Astrocyte of the cerebellum (primary cell): ENCODE measurements around the gene TMEM235.

Source experiments
- DNase-seq: peaks from one replicate; pipeline ENCODE4 v3.0.0-alpha.2; 2011; ENCODE audit warnings: low read depth
- H3K4me3 ChIP-seq: 2 replicates; pipeline ENCODE4 v1.5.1; 2011; ENCODE audit warnings: mild to moderate bottlenecking, low read depth, low read length, moderate library complexity
- in situ Hi-C: cut with HindIII; loops from 2 replicates; pipeline ENCODE4 v1.10.0; 2017; ENCODE audit warnings: low sequenced_read_pairs
- TF ChIP-seq, protein P1 (sequence below): IDR thresholded peaks from 2 replicates; pipeline ENCODE4 v1.5.1; 2012; ENCODE audit warnings: low read length, low read depth, moderate library complexity, mild to moderate bottlenecking; ENCODE audit errors: missing control alignments

TMEM235 gene

GRCh38 chr17:78255953-78256706, 24.7 kb downstream of the TMEM235 start:
- TF ChIP-seq, protein P1, sequence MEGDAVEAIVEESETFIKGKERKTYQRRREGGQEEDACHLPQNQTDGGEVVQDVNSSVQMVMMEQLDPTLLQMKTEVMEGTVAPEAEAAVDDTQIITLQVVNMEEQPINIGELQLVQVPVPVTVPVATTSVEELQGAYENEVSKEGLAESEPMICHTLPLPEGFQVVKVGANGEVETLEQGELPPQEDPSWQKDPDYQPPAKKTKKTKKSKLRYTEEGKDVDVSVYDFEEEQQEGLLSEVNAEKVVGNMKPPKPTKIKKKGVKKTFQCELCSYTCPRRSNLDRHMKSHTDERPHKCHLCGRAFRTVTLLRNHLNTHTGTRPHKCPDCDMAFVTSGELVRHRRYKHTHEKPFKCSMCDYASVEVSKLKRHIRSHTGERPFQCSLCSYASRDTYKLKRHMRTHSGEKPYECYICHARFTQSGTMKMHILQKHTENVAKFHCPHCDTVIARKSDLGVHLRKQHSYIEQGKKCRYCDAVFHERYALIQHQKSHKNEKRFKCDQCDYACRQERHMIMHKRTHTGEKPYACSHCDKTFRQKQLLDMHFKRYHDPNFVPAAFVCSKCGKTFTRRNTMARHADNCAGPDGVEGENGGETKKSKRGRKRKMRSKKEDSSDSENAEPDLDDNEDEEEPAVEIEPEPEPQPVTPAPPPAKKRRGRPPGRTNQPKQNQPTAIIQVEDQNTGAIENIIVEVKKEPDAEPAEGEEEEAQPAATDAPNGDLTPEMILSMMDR = no peak
- no peak overlapping the region for H3K4me3 ChIP-seq
- no peak for DNase-seq
- in situ Hi-C loops = loop anchor here (5.0 kb wide), 1 partner anchor 59 kb away; no protein-coding TSS in a partner anchor

- TF ChIP-seq, protein P1 = no peak
- no peak overlapping the region for H3K4me3 ChIP-seq
- in situ Hi-C loops = loop anchor here (5.0 kb wide), 1 partner anchor 60 kb away; no protein-coding TSS in a partner anchor
- DNase-seq = no peak
These were observed 25.5 kb downstream of the TMEM235 start for GRCh38 chr17:78256707-78257591.

DNA sequence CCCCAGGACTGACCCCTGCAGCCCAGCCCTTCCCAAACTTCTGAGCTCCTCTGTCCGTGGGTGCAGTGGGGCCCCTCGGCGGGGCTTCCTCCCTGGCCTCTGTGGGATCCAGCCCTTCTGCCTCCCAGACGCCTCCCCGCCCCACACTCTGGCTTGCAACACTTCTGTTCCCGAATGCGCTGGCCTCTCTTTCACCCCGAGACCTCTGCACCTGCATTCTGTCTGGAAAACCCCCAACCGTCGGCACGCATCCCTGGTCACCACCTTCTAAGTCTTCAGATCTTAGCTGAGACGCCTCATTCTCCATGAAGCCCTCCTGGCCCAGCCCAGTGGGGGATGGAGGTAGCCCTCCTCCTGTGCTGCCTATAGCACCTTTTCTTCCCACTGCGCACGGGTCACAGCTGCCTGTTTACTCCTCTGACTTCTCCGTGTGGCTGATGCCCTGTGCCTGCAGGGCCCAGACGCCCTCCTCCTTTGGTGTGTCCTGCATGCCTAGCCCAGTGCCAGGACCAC, 26.4 kb downstream of the TMEM235 start:
- in situ Hi-C loops = loop anchor here (5.0 kb wide), 1 partner anchor 61 kb away; no protein-coding TSS in a partner anchor
- H3K4me3 ChIP-seq = no peak overlapping the region
- TF ChIP-seq, protein P1 = no peak
- DNase-seq = no peak

GRCh38 chr17:78258323-78259191, 27.1 kb downstream of the TMEM235 start:
- no peak for DNase-seq
- in situ Hi-C loops = loop anchor here (5.0 kb wide), 1 partner anchor 61 kb away; no protein-coding TSS in a partner anchor
- H3K4me3 ChIP-seq = no peak overlapping the region

DNA sequence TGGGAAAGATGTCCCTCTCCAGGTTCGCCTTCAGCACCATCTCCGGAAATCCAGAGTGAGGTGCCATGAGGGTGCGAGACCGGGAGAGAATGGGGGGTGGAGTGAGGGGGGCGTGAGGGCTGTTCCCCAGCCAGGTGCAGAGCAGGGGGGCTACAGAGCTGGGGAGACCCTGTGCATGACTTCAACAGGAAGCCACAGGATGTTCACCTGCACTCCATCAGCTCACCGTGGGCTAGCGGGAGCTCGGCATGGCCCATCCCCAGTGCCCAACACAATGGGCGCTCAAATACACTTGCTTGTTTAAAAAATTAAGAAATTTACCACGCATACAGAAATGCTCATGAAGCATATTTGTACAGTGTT, 27.7 kb downstream of the TMEM235 start:
- DNase-seq = no peak
- no peak overlapping the region for H3K4me3 ChIP-seq
- TF ChIP-seq, protein P1 = no peak
- in situ Hi-C loops = loop anchor here (5.0 kb wide), 1 partner anchor 62 kb away; no protein-coding TSS in a partner anchor

More at GRCh38 chr17:78258323-78259191, 27.1 kb downstream of the TMEM235 start:
- TF ChIP-seq, protein P1 = no peak
